ENCODE measurements around the gene ASTL. TPM values are rescaled to one million over a fixed set of nuclear protein-coding genes. Genes with fewer than 3 reads are reported as not detected.

Gene ASTL
- total and polyA plus RNA-seq, 2 experiments from 2014 or later, result not detected

DNA sequence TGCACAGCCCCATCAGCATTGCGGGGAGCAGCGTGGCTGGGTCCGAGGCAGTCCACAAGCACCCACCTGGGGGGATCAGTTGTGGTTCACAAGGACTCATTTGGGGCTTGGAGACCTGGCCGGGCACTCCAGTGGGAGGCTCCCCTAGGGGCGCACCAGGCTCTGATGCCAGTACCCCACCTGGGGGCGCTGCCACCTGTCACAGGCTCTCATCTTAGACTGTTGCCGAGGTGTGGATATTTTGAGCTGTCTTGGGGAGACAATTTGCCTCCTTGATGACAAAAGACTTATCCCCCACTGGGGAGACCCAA, 25.0 kb downstream of the ASTL start:
- Histone ChIP-seq H3K9me2 (replicated peaks; ENCODE audit: insufficient read depth) (no peaks in the 10 kb centered on the region), H3K4me2 (no peak overlapping the region), H3K36me3 (replicated peaks; ENCODE audit: insufficient read depth, low read depth) (no peaks in the 10 kb centered on the region), H3K79me2 (no peaks in the 10 kb centered on the region), H2AFZ (no peak overlapping the region), H3K27ac (no peak overlapping the region), H3K4me1 (ENCODE audit: insufficient read depth) (peaks cover 12% of the 10 kb centered on the region), H3K9me3 (ENCODE audit: low read depth) (no peaks in the 10 kb centered on the region), H4K20me1 (ENCODE audit: insufficient read depth, poor library complexity, severe bottlenecking) (no peaks in the 10 kb centered on the region), H3K27me3 (peaks cover 5% of the 10 kb centered on the region), H3K4me3 (no peak overlapping the region)
- no peak for DNase-seq (ENCODE audit: low spot score)
- no peak for TF ChIP-seq EZH2 (IDR thresholded peaks at IDR 0.05; ENCODE audit: borderline replicate concordance)
- TF ChIP-seq EZH2phosphoT487 (IDR thresholded peaks at IDR 0.05; ENCODE audit: low read depth, severe bottlenecking, unreplicated experiment), result no peak
- 88% methylated on average over 7 of the region's 7 CpGs for WGBS (ENCODE audit: low lambda C conversion rate, missing lambda C conversion rate)

DNA sequence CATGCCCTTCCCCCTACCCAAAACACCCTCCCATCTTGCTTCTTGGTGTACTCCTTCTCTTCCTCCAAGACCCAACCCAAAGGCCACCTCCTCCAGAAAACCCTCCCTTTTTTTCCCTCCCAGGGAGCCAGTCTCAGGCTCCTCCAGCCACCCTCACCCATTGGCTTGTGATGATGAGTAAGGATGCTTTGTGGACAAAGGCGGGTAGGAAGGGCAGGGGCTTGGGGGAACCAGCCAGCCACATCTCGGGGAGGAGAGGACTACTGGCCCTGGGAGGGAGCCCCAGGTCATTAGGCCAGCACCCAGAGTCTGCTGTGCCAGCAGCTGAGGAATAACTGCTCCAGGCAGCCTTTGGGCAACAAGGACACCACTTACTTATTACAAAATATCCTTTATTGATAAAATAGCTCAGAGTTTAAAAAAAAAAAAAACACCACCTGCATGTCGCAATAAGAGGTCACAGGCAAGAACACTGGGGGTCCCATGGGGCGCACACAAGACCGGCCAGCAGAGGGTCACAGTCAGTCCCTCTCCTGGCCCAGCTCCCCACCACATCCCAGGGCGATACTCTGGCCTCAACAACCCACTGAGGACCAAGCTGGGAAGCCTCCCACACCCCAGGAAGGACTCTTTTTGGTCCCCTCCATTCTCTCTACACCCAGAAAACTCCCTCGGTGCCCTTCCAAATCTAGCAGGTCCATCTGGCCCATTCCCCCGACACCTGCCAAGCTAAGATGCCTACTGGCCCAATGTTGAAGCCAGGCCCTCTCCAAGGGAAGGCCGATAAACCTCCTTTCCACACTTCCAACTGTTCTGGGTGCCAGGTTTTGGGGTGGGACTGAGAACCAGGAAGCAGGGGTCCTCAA, 25.6 kb downstream of the ASTL start:
- DNase-seq (ENCODE audit: low spot score), result no peak
- TF ChIP-seq, protein P1, sequence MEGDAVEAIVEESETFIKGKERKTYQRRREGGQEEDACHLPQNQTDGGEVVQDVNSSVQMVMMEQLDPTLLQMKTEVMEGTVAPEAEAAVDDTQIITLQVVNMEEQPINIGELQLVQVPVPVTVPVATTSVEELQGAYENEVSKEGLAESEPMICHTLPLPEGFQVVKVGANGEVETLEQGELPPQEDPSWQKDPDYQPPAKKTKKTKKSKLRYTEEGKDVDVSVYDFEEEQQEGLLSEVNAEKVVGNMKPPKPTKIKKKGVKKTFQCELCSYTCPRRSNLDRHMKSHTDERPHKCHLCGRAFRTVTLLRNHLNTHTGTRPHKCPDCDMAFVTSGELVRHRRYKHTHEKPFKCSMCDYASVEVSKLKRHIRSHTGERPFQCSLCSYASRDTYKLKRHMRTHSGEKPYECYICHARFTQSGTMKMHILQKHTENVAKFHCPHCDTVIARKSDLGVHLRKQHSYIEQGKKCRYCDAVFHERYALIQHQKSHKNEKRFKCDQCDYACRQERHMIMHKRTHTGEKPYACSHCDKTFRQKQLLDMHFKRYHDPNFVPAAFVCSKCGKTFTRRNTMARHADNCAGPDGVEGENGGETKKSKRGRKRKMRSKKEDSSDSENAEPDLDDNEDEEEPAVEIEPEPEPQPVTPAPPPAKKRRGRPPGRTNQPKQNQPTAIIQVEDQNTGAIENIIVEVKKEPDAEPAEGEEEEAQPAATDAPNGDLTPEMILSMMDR (IDR thresholded peaks at IDR 0.05; ENCODE audit: poor library complexity), result no peak
- TF ChIP-seq EZH2phosphoT487 (IDR thresholded peaks at IDR 0.05; ENCODE audit: low read depth, severe bottlenecking, unreplicated experiment) (no peak), EZH2 (IDR thresholded peaks at IDR 0.05; ENCODE audit: borderline replicate concordance) (no peak)
- Histone ChIP-seq H3K27ac (no peak overlapping the region), H3K9me3 (ENCODE audit: low read depth) (no peaks in the 10 kb centered on the region), H2AFZ (no peak overlapping the region), H3K36me3 (replicated peaks; ENCODE audit: insufficient read depth, low read depth) (no peaks in the 10 kb centered on the region), H3K79me2 (no peaks in the 10 kb centered on the region), H3K4me2 (no peak overlapping the region), H3K4me1 (ENCODE audit: insufficient read depth) (peaks cover 16% of the 10 kb centered on the region), H4K20me1 (ENCODE audit: insufficient read depth, poor library complexity, severe bottlenecking) (no peaks in the 10 kb centered on the region), H3K27me3 (no peaks in the 10 kb centered on the region), H3K4me3 (no peak overlapping the region), H3K9me2 (replicated peaks; ENCODE audit: insufficient read depth) (no peaks in the 10 kb centered on the region)
- WGBS (ENCODE audit: low lambda C conversion rate, missing lambda C conversion rate), result 91% methylated on average over 9 of the region's 9 CpGs

DNA sequence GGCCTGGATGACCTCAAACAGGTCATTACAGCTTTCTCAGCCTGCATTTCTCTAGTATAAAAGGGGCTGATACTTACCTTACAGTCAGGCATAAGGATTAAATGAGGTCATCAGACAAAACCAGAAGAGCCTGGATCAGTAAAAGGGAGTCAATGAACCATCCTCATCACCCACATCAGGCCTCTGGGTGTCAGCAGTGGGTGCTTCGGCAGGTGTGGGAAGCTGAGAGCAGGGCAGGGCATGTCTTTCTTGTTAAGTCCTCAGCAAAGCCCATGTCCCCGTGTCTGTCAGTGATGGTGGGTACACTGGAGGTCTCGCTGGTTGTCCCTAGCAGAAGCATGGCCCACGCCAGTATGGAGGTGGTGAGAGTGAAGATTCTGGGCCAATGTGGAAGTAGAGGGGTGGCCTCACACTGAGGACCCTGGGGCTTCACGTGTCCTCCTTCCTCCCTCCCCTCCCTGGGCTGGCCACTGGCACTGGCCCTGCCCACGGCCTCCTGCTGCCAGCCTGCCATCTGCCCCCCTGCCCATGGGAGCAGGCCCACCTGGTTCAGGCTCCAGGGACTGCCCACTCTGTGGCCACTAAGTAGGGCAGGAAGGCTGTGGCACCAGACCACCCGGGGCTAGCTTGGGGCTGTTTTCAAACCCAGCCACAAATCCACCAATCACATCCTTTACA, 26.3 kb downstream of the ASTL start:
- Histone ChIP-seq H3K4me3 (no peak overlapping the region), H3K36me3 (replicated peaks; ENCODE audit: insufficient read depth, low read depth) (no peaks in the 10 kb centered on the region), H3K27me3 (no peaks in the 10 kb centered on the region), H3K4me2 (no peak overlapping the region), H2AFZ (no peak overlapping the region), H4K20me1 (ENCODE audit: insufficient read depth, poor library complexity, severe bottlenecking) (no peaks in the 10 kb centered on the region), H3K4me1 (ENCODE audit: insufficient read depth) (peaks cover 12% of the 10 kb centered on the region), H3K27ac (no peak overlapping the region), H3K9me2 (replicated peaks; ENCODE audit: insufficient read depth) (no peaks in the 10 kb centered on the region), H3K79me2 (no peaks in the 10 kb centered on the region), H3K9me3 (ENCODE audit: low read depth) (no peaks in the 10 kb centered on the region)
- WGBS (ENCODE audit: low lambda C conversion rate, missing lambda C conversion rate), result 86% methylated on average over 7 of the region's 7 CpGs
- DNase-seq (ENCODE audit: low spot score), result no peak
- TF ChIP-seq, protein P1 (IDR thresholded peaks at IDR 0.05; ENCODE audit: poor library complexity), result no peak
- no peak for TF ChIP-seq EZH2 (IDR thresholded peaks at IDR 0.05; ENCODE audit: borderline replicate concordance)
- no peak for TF ChIP-seq EZH2phosphoT487 (IDR thresholded peaks at IDR 0.05; ENCODE audit: low read depth, severe bottlenecking, unreplicated experiment)

DNA sequence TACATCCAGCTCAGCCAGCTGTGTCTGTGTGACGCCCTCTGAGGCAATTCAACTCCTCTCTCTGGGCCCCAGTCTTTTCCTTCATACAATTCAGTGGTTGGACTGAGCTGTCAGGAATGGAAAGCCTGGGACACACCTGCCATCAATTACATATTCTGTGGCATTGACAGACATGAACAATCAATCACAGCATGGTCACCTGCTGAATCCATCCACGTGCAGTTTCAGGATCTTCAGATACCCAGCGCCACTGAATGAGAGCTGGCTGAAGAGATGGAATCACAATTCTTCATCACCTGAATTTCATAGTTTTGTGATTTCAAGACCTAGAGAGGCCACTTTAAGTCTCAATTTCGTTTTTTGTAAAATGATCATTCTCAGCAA, 27.1 kb downstream of the ASTL start:
- peaks cover 12% of the 10 kb centered on the region for H3K4me1 ChIP-seq (ENCODE audit: insufficient read depth)
- no peak overlapping the region for H3K27ac ChIP-seq
- no peaks in the 10 kb centered on the region for H3K27me3 ChIP-seq
- TF ChIP-seq EZH2 (IDR thresholded peaks at IDR 0.05; ENCODE audit: borderline replicate concordance), result no peak
- TF ChIP-seq EZH2phosphoT487 (IDR thresholded peaks at IDR 0.05; ENCODE audit: low read depth, severe bottlenecking, unreplicated experiment), result no peak
- TF ChIP-seq, protein P1 (IDR thresholded peaks at IDR 0.05; ENCODE audit: poor library complexity), result no peak
- no peaks in the 10 kb centered on the region for H3K79me2 ChIP-seq
- H3K9me3 ChIP-seq (ENCODE audit: low read depth), result no peaks in the 10 kb centered on the region
- no peak overlapping the region for H2AFZ ChIP-seq
- H3K4me3 ChIP-seq, result no peak overlapping the region
- no peaks in the 10 kb centered on the region for H4K20me1 ChIP-seq (ENCODE audit: insufficient read depth, poor library complexity, severe bottlenecking)
- H3K9me2 ChIP-seq (replicated peaks; ENCODE audit: insufficient read depth), result no peaks in the 10 kb centered on the region
- H3K36me3 ChIP-seq (replicated peaks; ENCODE audit: insufficient read depth, low read depth), result no peaks in the 10 kb centered on the region
- DNase-seq (ENCODE audit: low spot score), result no peak
- WGBS (ENCODE audit: low lambda C conversion rate, missing lambda C conversion rate), result 71% methylated on average over 4 of the region's 4 CpGs
- H3K4me2 ChIP-seq, result no peak overlapping the region
